HG02588 (cell line): ENCODE measurements around the gene HS6ST3.
"Not testable (repeated sequence)": the region's sequence is repeated elsewhere in the genome, so short reads cannot be mapped to it uniquely, and the experiment has no call there.

ENCODE experiments used
- ATAC-seq: cut with Tn5 transposase; IDR thresholded peaks from one replicate; pipeline ENCODE4 v1.9.1; 2021; ENCODE audit warnings: mild to moderate bottlenecking, moderate library complexity; ENCODE audit not compliant: unreplicated experiment

HS6ST3 gene

GRCh38 chr13:96091164-96092117 lies 1.5 kb downstream of the HS6ST3 start:
- ATAC-seq = no peak

- no peak for ATAC-seq
Observed at GRCh38 chr13:96093296-96094006, 3.5 kb downstream of the HS6ST3 start.

- no peak for ATAC-seq
Observed at GRCh38 chr13:96100457-96101220, 10.7 kb downstream of the HS6ST3 start.

GRCh38 chr13:96104516-96104915 lies 14.6 kb downstream of the HS6ST3 start:
- ATAC-seq = no peak

GRCh38 chr13:96108072-96108471 lies 18.2 kb downstream of the HS6ST3 start:
- not testable (repeated sequence) for ATAC-seq

GRCh38 chr13:96109125-96109524 lies 19.2 kb downstream of the HS6ST3 start:
- ATAC-seq = no peak

- no peak for ATAC-seq
Observed at GRCh38 chr13:96112936-96113335, 23.0 kb downstream of the HS6ST3 start.

- not testable (repeated sequence) for ATAC-seq
Observed at GRCh38 chr13:96115368-96115767, 25.5 kb downstream of the HS6ST3 start.

GRCh38 chr13:96119921-96120320 lies 30.0 kb downstream of the HS6ST3 start:
- ATAC-seq = no peak

GRCh38 chr13:96130818-96131340 lies 41.0 kb downstream of the HS6ST3 start:
- ATAC-seq = no peak

- ATAC-seq = no peak
Observed at GRCh38 chr13:96141032-96141431, 51.1 kb downstream of the HS6ST3 start.

GRCh38 chr13:96159725-96160124 lies 69.8 kb downstream of the HS6ST3 start:
- ATAC-seq = no peak

GRCh38 chr13:96161141-96161540 lies 71.2 kb downstream of the HS6ST3 start:
- no peak for ATAC-seq

- no peak for ATAC-seq
Observed at GRCh38 chr13:96165840-96166239, 75.9 kb downstream of the HS6ST3 start.

- ATAC-seq = no peak
Observed at GRCh38 chr13:96172066-96172465, 82.2 kb downstream of the HS6ST3 start.

GRCh38 chr13:96178759-96179158 lies 88.9 kb downstream of the HS6ST3 start:
- no peak for ATAC-seq

GRCh38 chr13:96179309-96179708 lies 89.4 kb downstream of the HS6ST3 start:
- no peak for ATAC-seq

- no peak for ATAC-seq
Observed at GRCh38 chr13:96181911-96182310, 92.0 kb downstream of the HS6ST3 start.

GRCh38 chr13:96185818-96186217 lies 95.9 kb downstream of the HS6ST3 start:
- no peak for ATAC-seq

GRCh38 chr13:96191367-96191766 lies 101.5 kb downstream of the HS6ST3 start:
- no peak for ATAC-seq

GRCh38 chr13:96193728-96194310 lies 103.9 kb downstream of the HS6ST3 start:
- no peak for ATAC-seq
